GM20000 (cell line): ENCODE measurements around the gene SNAP29.

Experiments used
- DNase-seq: peaks from one replicate; pipeline ENCODE4 v3.0.0; 2012; ENCODE audit warnings: low spot score
- TF ChIP-seq, protein P1 (sequence below): IDR thresholded peaks from 2 replicates; pipeline ENCODE4 v1.5.1; 2012; ENCODE audit warnings: mild to moderate bottlenecking, control low read depth; ENCODE audit errors: extremely low read depth, missing control alignments

The SNAP29 gene

DNA sequence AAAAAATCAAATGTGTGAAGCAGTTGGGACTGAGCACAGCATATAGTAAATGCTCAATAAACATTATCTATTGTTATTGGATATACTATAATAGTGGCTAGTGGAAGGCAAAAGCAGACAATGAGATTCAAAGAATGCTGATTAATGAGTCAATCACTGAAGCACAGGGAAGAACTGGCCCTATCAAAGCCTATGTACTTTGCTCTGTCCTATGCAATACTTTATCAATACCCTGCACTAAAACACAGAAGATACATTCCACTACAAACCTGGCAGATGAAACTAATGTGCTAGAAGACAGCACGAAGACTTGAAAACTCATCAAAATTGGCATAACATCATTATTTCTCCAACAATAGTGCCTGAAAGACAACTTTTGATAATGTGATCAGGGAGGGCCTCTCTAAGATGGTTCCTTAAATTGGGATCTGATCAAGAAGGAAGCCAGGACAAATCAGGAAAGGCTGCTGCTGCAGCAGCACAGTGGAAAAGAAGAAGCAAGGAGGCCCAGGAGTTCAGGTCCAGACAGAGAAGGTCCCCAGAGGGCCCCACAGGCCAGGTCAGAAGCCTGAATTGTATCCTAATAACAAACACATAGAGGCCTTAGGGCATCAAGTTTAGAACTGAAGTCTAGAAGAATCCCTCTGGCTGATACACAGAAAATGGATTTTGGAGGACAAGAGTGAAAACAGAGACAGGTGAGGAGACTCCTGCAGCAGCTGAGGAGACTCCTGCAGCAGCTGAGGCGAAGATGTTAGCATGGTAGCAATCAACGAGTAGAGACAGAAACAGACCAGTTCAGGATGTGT lies 18.8 kb upstream of the SNAP29 start:
- no peak for DNase-seq
- TF ChIP-seq, protein P1, sequence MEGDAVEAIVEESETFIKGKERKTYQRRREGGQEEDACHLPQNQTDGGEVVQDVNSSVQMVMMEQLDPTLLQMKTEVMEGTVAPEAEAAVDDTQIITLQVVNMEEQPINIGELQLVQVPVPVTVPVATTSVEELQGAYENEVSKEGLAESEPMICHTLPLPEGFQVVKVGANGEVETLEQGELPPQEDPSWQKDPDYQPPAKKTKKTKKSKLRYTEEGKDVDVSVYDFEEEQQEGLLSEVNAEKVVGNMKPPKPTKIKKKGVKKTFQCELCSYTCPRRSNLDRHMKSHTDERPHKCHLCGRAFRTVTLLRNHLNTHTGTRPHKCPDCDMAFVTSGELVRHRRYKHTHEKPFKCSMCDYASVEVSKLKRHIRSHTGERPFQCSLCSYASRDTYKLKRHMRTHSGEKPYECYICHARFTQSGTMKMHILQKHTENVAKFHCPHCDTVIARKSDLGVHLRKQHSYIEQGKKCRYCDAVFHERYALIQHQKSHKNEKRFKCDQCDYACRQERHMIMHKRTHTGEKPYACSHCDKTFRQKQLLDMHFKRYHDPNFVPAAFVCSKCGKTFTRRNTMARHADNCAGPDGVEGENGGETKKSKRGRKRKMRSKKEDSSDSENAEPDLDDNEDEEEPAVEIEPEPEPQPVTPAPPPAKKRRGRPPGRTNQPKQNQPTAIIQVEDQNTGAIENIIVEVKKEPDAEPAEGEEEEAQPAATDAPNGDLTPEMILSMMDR: no peak

DNA sequence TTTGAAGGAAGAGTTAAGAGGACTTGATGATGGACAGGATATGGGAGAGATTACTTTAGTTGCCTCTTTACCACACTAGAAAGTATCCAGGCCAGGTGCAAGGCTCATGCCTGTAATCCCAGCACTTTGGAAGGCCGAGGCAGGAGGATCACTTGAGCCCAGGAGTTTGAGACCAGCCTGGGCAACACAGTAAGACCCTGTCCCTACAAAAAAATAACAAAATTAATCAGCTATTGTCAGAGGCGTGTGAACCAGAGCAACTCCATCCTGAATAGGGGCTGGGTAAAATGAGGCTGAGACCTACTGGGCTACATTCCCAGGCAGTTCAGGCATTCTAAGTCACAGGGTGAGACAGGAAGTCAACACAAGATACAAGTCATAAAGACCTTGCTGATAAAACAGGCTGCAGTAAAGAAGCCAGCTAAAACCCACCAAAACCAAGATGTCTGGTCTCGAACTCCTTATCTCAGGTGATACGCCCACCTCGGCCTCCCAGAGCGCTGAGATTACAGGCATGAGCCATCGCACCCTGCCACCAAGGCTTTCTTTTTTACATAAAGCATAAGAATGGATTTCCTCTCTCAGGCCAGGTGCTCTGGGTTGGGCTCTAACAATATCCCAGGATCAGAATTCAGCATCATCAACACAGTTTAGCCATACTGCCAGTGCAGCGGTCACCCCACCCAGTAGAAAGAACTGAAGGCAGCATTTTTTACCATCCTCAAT lies 18.0 kb upstream of the SNAP29 start:
- TF ChIP-seq, protein P1: no peak
- no peak for DNase-seq

DNA sequence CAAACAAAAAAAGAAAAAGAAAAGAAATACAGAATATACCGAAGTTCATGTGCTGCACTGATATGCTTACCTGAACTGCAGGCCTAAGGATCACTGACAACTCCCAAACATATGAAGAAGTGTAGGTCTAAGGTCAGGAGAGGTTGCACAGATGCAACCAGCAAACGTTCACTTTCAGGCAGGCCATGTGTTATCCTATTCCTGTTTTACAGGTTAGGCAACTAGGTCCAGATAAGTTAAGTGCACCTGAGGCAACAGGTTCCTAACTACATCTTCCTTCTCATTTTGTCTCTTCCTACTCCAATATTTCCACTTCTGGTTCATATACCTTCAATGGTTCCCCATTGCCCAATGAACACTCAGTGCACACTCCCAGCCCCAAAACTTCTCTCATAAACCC lies 15.3 kb upstream of the SNAP29 start:
- no peak for DNase-seq
- TF ChIP-seq, protein P1: no peak

DNA sequence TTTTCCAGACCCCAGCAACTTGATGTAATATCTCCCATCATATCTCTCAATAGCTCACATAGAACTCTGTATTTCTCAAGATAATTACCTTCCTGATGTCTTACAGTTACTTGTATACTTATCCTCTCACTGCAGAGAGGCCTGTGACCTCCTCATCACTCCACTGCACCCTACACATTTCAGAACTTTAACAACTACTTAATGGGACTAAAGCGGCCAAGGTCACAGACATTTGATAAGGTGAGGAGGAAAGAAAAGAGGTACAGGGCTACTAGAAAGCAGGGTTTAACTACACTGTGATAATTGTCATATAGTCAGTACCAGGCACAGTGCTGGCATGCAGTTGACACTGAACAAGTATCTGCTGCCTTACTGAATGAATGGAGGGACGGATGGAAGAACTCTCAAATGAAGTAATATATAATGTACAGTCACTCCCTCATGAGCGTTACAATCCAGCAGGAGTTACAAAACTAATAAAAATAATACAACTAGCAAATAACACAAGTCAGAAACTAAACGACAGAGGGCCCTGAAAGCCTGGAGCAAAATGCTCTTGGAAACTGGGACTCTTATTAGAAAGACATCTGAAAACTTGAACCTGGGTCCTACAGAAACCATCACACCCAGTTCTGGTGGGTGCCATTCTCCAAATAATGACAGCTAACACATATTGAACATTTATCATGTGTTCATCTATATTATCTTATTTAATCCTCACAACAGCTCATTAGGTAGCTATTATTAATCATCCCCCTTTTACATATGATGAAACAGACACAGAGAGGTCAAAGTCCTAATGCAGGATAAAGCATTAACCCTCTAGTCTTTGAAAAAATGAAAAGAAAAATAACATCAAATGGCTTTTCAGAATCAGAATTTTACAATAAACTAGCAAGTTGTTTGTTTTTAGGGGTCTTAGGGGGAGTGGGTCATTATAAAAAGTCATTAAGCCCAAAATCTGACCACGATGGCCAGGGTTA lies 14.5 kb upstream of the SNAP29 start:
- DNase-seq: no peak
- TF ChIP-seq, protein P1: no peak

DNA sequence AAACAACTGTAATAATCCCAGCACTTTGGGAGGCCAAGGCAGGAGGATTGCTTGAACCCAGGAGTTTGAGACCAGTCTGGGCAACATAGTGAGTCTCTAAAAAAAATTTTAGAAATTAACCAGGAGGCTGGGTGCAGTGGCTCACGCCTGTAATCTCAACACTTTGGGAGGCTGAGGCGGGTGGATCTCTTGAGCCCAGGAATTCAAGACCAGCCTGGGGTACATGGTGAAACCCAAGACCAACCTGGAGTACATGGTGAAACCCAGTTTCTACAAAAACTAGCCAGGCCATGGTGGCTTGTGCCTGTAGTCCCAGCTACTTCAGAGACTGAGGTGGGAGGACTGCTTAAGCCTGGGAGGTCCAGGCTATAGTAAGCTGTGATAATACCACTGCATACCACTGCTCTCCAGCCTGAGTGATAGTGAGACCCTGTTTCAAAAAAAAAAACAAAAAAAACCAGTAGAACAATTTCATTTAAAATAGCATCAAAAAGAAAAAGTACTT lies 11.4 kb upstream of the SNAP29 start:
- TF ChIP-seq, protein P1: no peak

DNA sequence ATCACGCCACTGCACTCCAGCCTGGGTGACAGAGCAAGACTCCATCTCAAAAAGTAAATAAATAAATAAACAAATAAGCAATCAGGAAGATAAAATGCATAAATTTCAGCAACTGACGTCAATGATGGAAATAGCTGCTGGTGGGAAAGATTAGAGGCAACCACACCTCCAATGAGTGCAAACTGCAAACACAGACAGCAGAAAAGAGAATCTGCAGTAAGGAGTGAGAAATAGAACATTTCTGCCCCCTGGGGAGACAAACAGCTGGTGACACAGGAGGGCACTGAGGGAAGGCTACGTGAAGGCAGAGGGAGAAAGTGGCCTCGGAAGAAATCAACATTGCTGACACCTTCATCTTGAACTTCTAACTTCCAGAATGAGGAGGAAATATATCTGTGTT lies 6.7 kb upstream of the SNAP29 start:
- no peak for DNase-seq
- TF ChIP-seq, protein P1: no peak

More for the DNA sequence above, 11.4 kb upstream of the SNAP29 start:
- no peak for DNase-seq
